22Rv1 (cell line): ENCODE measurements around the gene KRT33A.

ENCODE experiments used
- CTCF ChIP-seq: fragments of 450-650 bp; IDR thresholded peaks from 2 replicates; pipeline ENCODE4 v1.5.1; 2017; ENCODE audit warnings: mild to moderate bottlenecking
- ZFX ChIP-seq: fragments of 450-650 bp; IDR thresholded peaks from 2 replicates; pipeline ENCODE4 v1.6.1; 2017; ENCODE audit warnings: antibody characterized with exemption, borderline replicate concordance

GRCh38 chr17:41325611-41326010 lies 25.0 kb downstream of the KRT33A start:
- TF ChIP-seq CTCF (no peak), ZFX (no peak)
